Measurements from ENCODE around the gene PLA2G4C.

PLA2G4C gene

GRCh38 chr19:48123907-48124651 lies 13.5 kb upstream of the PLA2G4C start:
- H3K4me3 ChIP-seq (ENCODE audit: low read depth, low read length), result no peak overlapping the region
- no peak for DNase-seq (ENCODE audit: low read depth)
- TF ChIP-seq, protein P1, sequence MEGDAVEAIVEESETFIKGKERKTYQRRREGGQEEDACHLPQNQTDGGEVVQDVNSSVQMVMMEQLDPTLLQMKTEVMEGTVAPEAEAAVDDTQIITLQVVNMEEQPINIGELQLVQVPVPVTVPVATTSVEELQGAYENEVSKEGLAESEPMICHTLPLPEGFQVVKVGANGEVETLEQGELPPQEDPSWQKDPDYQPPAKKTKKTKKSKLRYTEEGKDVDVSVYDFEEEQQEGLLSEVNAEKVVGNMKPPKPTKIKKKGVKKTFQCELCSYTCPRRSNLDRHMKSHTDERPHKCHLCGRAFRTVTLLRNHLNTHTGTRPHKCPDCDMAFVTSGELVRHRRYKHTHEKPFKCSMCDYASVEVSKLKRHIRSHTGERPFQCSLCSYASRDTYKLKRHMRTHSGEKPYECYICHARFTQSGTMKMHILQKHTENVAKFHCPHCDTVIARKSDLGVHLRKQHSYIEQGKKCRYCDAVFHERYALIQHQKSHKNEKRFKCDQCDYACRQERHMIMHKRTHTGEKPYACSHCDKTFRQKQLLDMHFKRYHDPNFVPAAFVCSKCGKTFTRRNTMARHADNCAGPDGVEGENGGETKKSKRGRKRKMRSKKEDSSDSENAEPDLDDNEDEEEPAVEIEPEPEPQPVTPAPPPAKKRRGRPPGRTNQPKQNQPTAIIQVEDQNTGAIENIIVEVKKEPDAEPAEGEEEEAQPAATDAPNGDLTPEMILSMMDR (IDR thresholded peaks at IDR 0.05; ENCODE audit: control insufficient read depth, extremely low read depth, insufficient read depth), result no peak

DNA sequence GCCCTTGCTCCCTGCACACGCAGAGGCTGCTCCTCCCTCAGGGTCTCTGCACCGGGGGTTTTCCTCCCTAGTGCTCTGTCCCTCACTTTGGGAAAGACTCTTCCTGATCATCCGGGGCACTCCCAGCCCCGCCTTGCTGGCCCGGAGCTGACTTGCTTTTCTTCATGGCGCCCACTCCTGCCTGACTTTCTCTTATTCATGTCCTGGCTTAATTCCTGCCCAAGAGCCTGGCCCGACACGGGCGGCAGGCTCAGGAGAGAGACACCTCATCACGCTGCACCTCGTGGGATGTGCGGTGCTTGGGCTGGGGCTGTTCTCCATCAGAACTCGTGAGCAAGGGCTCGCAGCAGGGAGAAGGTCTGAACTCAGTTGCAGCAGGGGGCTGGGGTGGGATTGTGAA lies 11.8 kb upstream of the PLA2G4C start:
- DNase-seq (ENCODE audit: low read depth), result no peak
- TF ChIP-seq, protein P1 (IDR thresholded peaks at IDR 0.05; ENCODE audit: control insufficient read depth, extremely low read depth, insufficient read depth), result no peak
- no peak overlapping the region for H3K4me3 ChIP-seq (ENCODE audit: low read depth, low read length)

DNA sequence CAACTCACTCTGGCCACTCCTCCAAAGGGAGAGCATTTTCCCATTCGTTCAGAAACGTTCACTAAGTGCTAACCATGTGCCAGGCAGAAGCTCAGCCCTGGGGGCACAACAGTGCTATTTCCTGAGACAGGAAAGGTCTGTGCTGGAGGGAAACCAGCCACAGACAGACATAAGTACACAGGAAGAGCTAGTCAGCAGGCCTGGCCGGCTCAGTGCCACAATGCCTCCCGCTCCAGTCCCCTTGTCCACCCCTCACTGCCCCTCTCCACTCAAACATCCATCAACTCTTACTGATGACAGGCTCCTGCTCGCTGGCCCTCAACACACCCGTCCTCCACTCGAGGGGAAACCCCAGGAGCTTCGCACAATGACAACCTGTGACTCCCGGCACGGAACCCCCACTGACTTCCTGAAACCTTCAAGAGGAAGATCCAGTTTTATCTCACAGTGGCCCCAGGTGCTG lies 11.3 kb upstream of the PLA2G4C start:
- H3K4me3 ChIP-seq (ENCODE audit: low read depth, low read length), result no peak overlapping the region
- DNase-seq (ENCODE audit: low read depth), result no peak
- TF ChIP-seq, protein P1 (IDR thresholded peaks at IDR 0.05; ENCODE audit: control insufficient read depth, extremely low read depth, insufficient read depth), result no peak

DNA sequence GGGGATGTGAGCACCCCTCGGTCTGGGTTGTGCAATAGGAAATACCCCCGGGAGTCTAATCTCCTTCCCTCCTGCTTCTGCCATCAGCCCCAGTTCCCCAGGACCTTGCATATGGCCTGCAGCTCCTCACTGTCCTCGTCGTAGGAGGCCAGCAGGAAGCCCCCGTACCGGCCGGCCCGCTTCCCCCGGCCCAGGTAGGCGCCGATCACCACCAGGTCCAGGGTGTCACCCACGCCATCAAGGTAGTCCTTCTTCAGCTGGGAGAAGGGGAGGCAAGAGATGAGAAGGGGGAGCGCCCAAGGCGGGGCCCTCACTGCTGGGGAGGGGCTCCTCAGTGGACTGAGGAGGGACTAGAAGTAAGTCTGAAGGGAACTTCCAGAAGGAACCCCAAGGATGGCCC lies 10.4 kb upstream of the PLA2G4C start:
- TF ChIP-seq, protein P1 (IDR thresholded peaks at IDR 0.05; ENCODE audit: control insufficient read depth, extremely low read depth, insufficient read depth), result no peak
- no peak overlapping the region for H3K4me3 ChIP-seq (ENCODE audit: low read depth, low read length)
- DNase-seq (ENCODE audit: low read depth), result no peak

DNA sequence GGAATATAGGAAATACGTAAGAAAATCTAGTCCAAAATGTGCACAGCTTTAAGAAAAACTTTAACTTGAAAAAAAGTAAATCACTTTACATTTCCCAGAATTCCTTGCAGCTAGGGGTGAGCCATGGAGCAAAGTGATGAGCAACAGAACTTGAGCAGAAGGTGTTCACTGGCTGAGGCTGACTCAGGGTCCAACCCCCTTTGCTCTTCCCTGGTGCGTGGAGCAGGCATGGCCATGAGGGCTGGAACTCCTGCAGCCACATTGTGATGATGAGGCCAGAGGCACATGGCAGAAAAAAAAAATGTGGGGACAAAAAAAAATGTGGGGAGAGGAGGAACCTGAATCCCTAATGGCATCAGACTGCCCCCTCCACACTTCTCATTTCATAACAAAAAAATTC lies 9.9 kb upstream of the PLA2G4C start:
- TF ChIP-seq, protein P1 (IDR thresholded peaks at IDR 0.05; ENCODE audit: control insufficient read depth, extremely low read depth, insufficient read depth), result no peak
- DNase-seq (ENCODE audit: low read depth), result no peak
- H3K4me3 ChIP-seq (ENCODE audit: low read depth, low read length), result no peak overlapping the region

- DNase-seq (ENCODE audit: low read depth), result no peak
- TF ChIP-seq, protein P1 (IDR thresholded peaks at IDR 0.05; ENCODE audit: control insufficient read depth, extremely low read depth, insufficient read depth), result no peak
- H3K4me3 ChIP-seq (ENCODE audit: low read depth, low read length), result no peak overlapping the region
Observed at GRCh38 chr19:48118131-48118517, 7.5 kb upstream of the PLA2G4C start.

All from LNCaP clone FGC (cell line).